HG03520 (cell line): ENCODE data around the gene DTNA.

ENCODE experiments used
- ATAC-seq: cut with Tn5 transposase; IDR thresholded peaks from one replicate; pipeline ENCODE4 v1.9.1; 2021; ENCODE audit warnings: mild to moderate bottlenecking, moderate library complexity; ENCODE audit not compliant: unreplicated experiment

DTNA gene

DNA sequence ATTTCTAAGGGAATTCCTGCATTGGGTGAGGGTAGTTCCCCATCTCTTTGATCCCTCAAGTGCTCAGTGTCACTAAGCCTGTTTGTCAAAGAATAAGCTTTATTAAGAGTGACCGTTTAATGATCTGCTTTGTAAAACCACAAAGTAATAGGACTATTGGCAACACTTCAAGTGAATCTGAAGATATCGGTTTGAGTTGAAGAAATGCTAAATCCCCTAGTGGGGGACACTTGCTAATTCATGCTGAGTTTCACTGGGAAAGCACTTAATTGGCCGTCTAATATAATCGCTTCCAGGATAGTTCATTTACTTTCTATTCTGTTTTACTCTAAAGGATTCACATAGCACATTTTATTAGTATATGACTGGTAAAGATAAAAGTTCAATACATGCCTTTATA is 54.4 kb downstream of the DTNA start:
- ATAC-seq, result no peak

DNA sequence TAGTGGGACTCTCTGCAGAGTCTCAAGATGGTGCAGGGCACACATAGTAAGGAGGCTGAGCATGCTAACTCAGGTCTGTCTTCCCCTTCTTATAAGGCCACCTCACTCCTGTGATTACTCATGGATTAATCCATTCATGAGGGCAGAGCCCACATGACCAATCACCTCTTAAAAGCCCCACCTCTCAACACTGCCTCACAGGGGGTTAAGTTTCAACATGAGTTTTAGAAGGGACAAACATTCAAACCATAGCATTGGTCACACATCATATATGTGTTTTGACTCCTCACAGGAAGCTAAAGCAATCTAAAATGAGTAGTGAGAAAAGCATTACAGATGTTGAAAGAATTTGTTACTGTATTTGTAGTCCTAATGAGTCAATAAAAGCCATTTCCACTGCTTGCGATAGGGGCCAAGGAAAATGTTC is 57.5 kb downstream of the DTNA start:
- ATAC-seq, result peak; percentile 72

DNA sequence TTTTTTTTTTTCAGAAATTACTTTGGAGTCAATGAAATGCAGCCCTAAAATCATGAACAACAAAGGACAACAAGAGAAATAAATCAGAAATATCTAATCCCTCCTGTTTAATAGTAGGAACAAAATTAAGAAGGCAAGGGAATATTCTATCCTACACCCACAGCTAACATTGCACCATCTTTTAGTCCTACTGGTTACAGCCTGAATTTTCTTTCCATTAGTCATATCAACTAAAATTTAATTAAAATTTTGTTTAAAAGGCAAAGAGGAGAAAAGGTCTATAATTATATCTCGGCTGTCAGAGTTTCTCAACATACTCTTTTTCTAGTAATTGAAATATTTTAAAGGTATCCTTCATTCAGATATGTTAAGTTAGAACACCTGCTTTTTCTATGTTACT is 61.9 kb downstream of the DTNA start:
- no peak for ATAC-seq

DNA sequence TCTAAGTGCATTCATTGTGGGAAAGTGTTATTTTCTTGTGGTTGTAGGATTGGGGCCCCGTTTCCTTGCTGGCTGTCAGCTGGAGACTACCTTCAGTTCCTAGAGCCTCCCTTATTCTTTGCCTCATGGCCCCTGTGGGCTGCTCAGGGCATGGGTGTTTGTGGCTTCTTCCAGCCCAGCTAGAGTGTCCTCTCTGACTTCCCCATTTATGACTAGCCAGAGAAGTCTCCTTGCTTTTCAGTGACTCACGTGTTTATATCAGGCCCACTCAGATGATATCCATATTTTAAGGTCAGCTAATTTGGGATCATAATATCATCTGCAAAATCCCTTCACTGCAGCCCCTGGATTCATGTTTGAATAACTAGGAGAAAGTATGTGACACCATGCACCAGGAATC is 62.8 kb downstream of the DTNA start:
- ATAC-seq, result no peak

DNA sequence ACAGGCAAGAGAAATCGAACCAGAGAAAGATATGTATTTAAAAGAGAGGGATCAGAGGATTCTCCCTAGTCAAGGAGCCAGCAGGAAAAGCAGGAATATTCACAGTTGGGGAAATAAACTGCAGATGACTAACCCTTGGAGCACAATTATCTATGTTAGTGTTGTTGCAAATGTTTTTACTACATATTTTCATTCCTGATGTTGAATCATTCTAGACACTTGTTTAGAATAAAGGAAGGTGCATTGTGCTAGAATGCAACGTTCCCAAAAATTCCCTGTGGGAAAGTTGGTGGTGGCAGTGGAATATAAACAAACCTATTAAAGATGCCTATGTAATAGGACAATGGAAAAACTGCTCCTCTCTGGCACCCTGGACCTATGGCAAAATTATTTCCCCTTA is 63.3 kb downstream of the DTNA start:
- no peak for ATAC-seq

DNA sequence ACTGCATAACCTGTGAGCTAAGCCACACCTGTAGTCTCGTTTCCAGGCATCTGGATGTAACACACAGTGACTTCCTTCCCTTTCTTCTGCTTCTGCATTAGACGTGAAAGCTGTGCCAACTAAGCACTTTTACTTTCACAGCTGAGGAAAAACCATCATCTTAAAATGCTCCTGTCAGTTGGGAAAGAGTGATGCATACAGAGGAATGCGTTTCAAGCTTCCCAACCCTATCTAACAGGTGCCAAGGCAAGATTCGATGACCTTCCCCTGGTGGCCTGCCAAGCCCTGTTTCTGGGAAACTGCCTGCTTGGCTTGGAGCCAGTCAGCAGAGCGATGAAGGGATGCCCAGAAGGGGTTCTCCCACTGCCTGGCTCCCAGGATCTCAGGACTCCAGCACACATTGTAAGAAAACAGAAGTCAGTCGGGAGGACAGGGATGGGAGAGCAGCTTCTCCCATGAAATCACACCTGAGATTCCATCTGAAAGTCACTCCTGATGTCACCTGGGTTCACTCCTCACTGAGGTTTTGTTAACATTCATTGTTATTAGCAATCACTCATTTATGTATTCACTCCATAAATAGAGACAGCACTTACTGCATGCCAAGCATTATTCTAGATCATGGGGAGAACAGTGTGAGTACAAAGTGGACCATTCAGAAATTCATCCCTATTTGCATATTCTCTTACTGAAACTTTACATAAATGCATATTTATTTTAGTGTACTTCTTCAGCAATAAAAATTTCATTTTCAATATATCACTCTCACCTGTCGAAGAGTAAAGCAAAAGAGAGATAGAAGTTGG is 64.1 kb downstream of the DTNA start:
- no peak for ATAC-seq

DNA sequence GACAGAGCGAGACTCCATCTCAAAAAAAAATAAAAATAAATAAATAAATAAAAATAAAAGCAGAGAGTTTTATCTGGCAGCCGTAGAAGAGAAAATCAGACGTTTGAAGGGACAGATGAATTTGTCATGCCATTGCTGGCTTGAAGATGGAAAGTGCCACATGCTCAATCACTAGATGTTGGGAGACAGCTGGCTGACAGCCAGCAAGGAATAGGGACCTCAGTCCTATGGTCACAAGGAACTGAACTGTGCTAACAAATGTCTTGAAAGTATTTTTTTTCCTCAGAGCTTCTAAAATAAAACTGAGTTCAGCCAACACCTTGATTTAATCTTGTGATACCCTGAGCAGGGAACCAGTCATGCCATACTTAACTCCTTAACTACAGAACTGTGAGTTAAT is 65.4 kb downstream of the DTNA start:
- no peak for ATAC-seq

DNA sequence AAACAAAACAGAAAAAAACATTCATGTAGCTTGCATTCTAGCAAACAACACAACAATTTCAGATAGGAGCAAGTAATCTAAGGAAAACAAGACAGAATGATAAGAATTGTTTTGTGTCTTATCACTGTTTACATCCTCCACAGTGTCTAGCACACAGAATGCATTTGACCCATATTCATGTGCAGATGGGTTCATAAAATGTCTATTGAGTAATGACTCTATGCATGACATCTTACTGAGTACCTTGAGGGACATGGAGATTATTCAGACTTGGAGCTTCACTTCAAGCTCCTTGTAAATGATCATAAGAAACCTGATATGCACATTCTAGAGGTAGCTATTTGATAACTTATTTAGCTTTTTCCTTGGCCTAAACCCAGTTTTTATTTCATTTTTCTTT is 69.0 kb downstream of the DTNA start:
- ATAC-seq, result no peak

DNA sequence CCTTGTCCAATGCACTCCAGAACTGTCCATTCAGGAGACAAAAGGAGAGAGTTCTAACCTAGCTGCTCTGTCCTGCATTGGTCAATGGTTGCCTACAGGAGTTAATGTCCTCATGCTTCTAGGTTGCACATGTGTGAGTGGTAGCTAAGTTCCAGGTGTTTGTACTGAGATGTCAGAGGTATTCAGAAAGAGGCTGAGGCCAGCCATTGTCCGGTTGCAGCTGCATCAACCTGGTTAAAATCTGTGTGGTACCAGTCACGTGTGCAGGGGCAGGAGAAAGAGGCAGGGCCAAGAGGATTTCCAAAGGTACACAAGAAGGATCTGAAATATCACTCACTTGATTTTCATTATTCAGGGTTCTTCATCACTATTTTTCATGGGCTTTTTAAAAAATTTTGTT is 70.8 kb downstream of the DTNA start:
- no peak for ATAC-seq

DNA sequence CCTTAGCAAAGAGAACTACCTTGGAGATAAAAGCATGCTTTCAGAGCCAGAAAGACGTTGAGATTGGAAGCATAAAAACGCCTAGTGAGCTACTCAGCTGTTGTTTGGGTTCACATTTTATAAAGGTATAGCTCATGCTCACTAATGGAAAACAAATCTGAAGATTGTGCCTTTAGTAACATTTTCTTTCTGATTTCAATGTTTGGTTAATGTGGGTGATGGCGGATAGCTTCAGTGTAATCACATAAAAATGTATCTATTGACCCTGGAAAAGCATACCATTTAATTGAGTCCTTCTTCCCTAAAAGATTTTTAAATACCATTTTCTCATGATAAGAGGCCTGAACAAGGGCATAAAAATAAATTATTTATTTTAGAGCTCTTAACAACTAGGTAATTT is 73.4 kb downstream of the DTNA start:
- ATAC-seq, result no peak

DNA sequence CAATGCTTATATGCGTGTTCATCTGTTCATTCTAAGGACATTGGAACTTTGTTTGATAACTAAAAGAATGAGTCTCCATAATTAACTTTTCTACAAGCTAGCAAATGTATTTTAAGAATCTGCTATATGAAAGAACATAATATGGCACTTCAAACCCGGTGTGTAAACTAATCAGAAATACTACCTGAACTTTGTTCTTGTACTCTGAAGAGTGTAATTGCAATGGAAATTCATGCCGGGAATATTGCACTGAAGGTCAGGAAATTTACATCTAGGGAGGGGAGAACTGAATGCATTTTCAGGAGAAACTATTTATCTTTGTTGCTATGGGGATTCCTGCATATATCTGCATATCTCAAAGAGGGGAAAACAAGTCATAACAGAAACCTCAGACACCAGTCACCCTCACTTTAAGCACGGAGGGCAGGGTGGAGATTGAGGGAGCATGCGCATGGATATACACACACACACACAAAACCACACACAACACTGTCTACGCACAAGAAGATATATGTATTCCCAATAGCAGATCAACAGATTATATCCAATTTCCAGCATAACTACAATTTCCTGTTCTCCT is 76.2 kb downstream of the DTNA start:
- no peak for ATAC-seq

DNA sequence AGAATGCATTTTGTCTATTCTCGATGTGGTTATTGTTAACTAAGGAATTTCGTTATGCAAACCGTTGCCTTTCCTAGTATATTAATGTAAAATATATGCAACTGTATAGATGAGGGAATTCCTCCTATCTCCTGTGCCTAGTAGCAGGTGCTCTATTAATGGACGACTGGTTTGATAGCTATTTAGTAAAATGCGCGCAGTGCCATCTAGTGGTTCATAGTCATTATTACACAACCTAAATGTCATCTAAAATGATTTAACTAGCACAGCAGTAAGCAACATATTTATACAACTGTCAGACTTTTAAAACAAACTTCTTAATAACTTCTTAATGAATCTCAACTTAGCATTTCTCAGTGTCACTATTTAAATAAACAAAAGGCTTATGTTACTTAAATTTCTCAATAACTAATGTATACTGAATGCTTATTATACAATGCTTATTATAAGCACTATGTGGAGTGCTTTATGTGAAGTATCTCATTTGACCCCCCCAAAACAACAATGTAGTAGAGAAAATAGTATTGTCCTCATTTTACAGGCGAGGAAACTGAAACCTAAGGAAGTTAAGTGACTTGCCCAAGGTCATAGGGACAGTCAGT is 77.9 kb downstream of the DTNA start:
- ATAC-seq, result peak; percentile 62

DNA sequence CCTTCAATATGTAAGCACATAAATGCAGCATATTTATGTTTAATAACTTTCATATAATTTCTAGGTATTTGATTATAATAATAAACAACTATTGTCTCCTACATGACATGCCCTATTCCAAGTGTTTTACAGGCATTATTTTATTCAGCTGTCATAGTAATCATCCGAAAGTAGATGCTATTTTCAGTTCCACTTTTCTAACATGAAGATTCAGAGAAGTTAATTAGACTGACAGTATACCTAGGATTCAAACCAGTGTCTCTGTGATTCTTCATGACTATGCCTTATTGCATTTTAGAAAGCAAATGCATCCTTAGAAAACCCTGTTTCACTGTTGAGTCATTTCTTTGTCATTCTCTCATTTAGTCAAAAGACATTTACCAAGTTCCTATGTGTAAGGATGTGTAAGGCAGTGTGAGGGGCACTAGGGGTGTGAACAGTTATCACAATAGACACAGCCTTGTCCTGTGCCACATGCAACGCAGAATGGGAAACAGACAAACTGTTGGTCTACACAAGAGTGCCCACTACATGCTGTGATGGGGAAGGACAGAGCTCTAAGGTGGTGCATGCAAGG is 79.8 kb downstream of the DTNA start:
- no peak for ATAC-seq

DNA sequence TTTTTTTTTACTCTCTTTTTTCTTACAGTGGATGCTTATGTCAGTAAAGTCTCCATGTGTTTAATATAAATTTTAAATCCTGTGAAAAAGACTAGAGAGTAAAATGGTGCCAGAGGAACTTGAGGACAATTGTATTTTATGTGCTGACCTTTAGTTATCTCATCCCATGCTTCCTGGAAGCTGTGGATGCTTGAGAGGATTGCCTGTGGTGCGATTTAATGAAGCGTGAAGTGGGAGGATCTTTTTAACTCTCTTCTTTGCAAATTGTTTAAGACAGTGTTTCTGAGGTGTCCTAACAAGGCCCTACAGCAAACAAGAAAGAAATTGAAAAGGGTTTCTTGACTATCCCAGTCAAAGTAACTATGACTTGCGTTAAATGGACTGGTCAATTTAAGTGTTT is 84.2 kb downstream of the DTNA start:
- ATAC-seq, result no peak

DNA sequence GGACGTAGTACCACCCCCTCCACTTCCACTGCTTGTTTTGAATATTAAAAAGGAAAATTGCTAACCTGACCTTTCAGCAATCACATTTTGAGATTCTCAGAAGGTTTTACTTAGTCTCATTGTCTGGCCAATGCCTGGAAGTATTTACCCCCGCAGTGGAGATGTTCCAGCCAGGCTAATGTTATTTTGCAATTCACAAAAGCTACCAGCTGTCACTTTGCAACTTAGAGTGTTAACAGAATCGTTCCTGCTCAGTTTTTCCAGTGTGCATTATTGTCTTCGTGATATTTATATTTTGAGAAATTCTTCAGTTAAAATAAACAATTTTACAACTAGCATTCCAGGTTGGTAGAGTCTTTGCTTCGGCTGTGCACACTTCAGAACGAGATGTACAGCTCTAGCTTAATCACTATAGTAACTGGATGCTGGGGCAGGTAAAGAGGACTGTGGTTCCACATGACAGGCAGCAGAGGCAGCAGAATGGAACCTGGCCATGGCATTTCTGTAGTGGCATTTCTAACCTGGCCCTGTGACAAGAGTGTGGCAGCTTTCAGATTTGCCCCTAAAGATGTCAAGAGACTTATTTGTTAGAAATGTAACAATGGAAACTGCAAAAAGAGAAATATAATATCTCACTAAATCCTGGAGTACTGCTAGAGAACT is 85.1 kb downstream of the DTNA start:
- no peak for ATAC-seq

DNA sequence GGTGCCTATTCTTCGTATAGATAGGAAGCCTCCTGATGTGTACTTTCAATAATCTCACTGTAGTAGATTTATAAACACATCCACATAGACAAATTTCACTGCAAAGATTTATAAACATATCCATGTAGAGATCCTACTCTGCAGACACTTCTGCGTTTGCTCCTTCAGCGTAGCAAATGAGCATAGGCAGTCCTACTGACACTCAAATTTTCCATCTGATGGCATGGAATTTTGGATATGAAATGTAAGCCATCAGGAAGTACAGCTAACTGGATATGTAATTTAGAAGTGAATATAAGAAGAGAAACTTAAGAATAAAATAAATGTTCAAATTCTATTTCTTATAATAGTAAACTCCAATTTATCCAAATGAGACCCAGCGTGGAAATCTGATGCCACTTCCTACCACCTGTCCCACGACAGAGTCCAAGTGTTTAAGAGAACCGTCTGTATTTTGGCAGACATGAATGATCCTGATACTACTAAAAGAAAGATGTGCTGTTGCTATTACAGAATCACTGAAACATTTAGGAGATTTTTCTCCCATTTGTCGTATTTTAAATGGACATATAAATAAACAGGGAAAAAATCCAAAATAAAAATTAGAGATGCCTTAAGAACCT is 86.0 kb downstream of the DTNA start:
- ATAC-seq, result no peak

DNA sequence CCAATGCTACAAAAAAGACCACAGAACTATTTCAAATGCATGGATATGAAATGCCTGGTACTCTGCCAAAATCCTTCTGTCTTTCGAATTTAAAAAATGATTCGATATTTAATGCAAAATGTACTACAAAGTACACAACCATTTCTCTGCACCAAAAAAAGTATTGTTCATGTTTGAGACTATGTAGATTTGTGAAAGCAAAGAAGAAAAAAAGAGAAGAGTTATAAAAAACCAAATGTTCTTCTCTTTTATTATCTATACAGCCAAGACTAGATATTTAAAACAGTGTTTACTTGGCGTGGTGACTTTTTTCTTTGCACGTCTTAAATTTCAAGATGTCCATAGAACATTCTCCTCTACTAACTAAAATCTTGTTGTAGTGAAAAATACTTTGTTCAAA is 89.2 kb downstream of the DTNA start:
- ATAC-seq, result no peak

DNA sequence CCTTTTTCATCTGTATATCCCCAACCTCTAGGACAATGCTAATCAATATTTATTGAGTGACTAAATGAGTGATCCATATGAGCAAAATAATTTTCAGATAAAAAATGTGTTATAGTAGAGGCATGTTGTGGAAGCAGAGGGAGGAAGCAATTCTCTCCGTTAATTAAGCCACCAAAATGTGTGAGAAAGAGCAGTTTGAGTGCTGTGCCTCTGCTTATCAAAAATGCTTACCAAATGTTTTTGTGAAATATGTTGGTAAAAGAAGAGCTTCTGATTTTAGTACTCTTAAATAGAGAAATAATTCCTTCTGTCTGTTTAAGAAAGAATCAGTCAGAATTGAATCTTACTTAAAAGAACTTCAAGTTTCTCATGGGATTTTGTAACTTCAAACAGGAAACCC is 90.3 kb downstream of the DTNA start:
- ATAC-seq, result no peak

DNA sequence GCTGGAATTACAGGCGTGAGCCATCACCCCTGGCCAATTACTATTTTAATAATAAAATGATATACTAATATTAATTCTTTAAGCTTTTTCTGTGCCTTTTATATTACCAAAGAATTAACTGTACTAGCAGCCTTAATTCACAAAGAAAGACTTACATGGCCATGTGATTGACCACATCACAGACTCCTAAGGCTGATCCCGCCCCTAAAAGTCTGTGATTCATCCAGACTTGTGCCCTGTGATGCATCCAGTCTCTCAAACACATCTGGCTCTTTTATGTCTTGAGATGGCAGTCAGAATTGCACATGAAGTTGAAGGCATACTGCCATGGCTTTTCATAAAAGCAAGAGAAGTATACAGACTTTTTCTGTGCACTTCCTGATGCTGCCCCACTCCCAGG is 91.7 kb downstream of the DTNA start:
- ATAC-seq, result no peak

DNA sequence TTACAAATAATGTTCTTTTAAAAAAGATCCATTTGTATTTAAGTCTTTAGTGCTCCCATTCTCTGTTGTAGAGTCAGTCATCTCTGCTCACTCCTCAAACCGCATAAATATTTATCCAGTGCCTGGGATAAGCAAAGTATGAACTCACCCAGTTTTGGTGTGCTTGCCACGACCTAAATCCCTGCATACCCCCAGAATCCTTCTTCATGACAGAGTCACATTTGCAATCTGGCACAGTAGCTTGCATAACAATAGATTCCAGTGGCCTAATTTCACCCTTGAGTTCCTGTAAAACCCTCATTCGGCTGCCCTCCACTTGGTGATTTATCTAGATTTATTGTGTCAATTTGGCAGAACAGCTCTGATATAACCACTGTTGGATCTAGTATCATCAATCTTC is 92.9 kb downstream of the DTNA start:
- no peak for ATAC-seq

DNA sequence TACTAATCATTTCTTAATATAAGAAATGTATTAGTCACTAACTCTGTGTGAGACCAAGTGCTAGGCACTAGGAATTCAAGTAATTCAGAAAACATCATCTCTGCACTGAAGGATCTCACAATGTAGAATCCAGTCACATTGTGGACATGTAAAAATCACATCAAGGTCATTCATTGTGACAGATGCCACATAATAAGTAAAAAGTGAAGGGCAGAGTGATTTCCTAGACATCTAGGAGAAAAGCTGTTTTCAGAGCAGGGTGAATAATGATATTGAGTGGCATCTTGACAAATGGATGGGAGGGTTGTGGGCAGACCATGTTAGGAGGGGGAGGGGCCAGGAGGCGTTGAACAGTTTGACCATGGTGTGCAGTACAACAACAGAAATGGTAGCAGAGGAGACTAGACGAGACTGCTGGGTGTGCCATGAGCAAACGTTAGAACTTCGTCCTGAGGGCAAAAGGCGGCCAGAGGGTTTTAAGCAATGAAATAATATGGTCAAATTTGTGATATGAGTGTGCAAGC is 93.8 kb downstream of the DTNA start:
- ATAC-seq, result no peak
